HL-60 (cell line): ENCODE results near the gene DARS1.

Experiments
- CTCF ChIP-seq: IDR thresholded peaks from one replicate; pipeline ENCODE4 v1.5.1; 2011; ENCODE audit warnings: low read length, control low read depth, inconsistent platforms; ENCODE audit not compliant: insufficient read depth
- GABPA ChIP-seq: IDR thresholded peaks from 2 replicates; pipeline ENCODE4 v1.6.1; 2012; ENCODE audit warnings: low read depth
- POLR2AphosphoS5 ChIP-seq: IDR thresholded peaks from 2 replicates; pipeline ENCODE4 v1.6.1; 2012; ENCODE audit warnings: low read depth
- REST ChIP-seq: IDR thresholded peaks from 2 replicates; pipeline ENCODE4 v1.6.1; 2012; ENCODE audit warnings: low read depth; ENCODE audit not compliant: insufficient replicate concordance

DNA sequence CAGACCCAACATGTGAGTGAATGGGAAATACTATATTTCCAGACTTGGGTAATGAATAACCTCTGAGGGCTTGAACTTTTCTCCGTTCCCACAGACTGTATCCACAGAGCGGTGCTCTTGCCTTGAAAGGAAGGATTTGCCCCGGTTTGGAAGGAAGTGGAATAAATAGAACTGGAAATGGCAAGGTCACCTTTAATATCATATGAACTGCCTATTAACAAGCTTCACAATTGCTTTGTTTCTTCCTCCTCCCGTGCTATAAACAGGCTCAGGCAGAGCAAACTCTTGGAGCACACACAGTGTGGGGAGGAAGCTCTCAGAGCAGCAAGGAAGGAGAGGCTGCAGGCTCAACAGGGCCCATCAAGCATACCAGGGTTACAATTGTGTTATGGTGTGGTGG lies 28.5 kb upstream of the DARS1 start:
- TF ChIP-seq CTCF, result no peak
- TF ChIP-seq REST, result no peak
- TF ChIP-seq POLR2AphosphoS5, result no peak
- TF ChIP-seq GABPA, result no peak
